GM10847 (cell line): ENCODE results near the gene HOXA7.

Experiments
- POLR2A ChIP-seq: IDR thresholded peaks from 2 replicates; pipeline ENCODE4 v1.6.1; 2011; ENCODE audit not compliant: insufficient read length; ENCODE audit errors: extremely low read depth

The HOXA7 gene

GRCh38 chr7:27114881-27115220 lies 41.6 kb downstream of the HOXA7 start:
- TF ChIP-seq POLR2A = no peak

GRCh38 chr7:27113991-27114769 lies 42.3 kb downstream of the HOXA7 start:
- TF ChIP-seq POLR2A = no peak

GRCh38 chr7:27112955-27113949 lies 43.2 kb downstream of the HOXA7 start:
- TF ChIP-seq POLR2A = no peak

- no peak for TF ChIP-seq POLR2A
Observed at GRCh38 chr7:27112361-27112760, 44.1 kb downstream of the HOXA7 start.

- no peak for TF ChIP-seq POLR2A
Observed at GRCh38 chr7:27111751-27112277, 44.7 kb downstream of the HOXA7 start.

- no peak for TF ChIP-seq POLR2A
Observed at GRCh38 chr7:27111042-27111750, 45.3 kb downstream of the HOXA7 start.

- no peak for TF ChIP-seq POLR2A
Observed at GRCh38 chr7:27110186-27111031, 46.1 kb downstream of the HOXA7 start.

GRCh38 chr7:27109466-27110185 lies 46.8 kb downstream of the HOXA7 start:
- TF ChIP-seq POLR2A = no peak

- TF ChIP-seq POLR2A = no peak
Observed at GRCh38 chr7:27108390-27109127, 47.9 kb downstream of the HOXA7 start.

- no peak for TF ChIP-seq POLR2A
Observed at GRCh38 chr7:27107391-27108381, 48.8 kb downstream of the HOXA7 start.

- TF ChIP-seq POLR2A = no peak
Observed at GRCh38 chr7:27106901-27107240, 49.6 kb downstream of the HOXA7 start.
